Sigmoid colon (tissue), 7 donors: ENCODE measurements around the gene SKP2. TPM values are rescaled to one million over a fixed set of nuclear protein-coding genes. Genes with fewer than 3 reads are reported as not detected.

Experiments used
- DNase-seq: peaks from one replicate; pipeline ENCODE4 v3.0.0-alpha.2; 2019
- H3K27ac ChIP-seq, 4 donors: fragments of 200-600 bp; sonication (generic); one replicate each; pipeline ENCODE4 v1.5.1; 2016 to 2019; ENCODE audit warnings: mild to moderate bottlenecking in 1 of 4
- H3K27me3 ChIP-seq, 3 donors: fragments of 200-600 bp; sonication (generic); one replicate each; pipeline ENCODE4 v1.5.1; 2019; ENCODE audit warnings: mild to moderate bottlenecking in 1 of 3
- H3K36me3 ChIP-seq, 4 donors: fragments of 200-600 bp; sonication (generic); one replicate each; pipeline ENCODE4 v1.5.1; 2016 to 2019
- H3K4me1 ChIP-seq, 4 donors: fragments of 200-600 bp; sonication (generic); one replicate each; pipeline ENCODE4 v1.5.1; 2017 to 2019
- H3K4me3 ChIP-seq, 4 donors: fragments of 200-600 bp; sonication (generic); one replicate each; pipeline ENCODE4 v1.5.1; 2017 to 2019; ENCODE audit warnings: mild to moderate bottlenecking in 2 of 4, moderate library complexity in 1 of 4
- H3K9me3 ChIP-seq, 4 donors: fragments of 200-600 bp in 3 of 4; sonication (generic) in 3 of 4; one replicate each; pipeline versions ENCODE4 v1.5.1 to v1.6.1; 2013 to 2019
- EP300 ChIP-seq, 4 donors: sonication (generic); formaldehyde crosslinking; IDR thresholded peaks; one replicate each; pipeline ENCODE4 v1.6.1; 2017; ENCODE audit warnings: antibody characterized with exemption in 4 of 4
- POLR2A ChIP-seq, 2 donors: fragments of 450-650 bp; IDR thresholded peaks; one replicate each; pipeline ENCODE4 v1.6.1; 2016; ENCODE audit warnings: antibody characterized with exemption in 2 of 2, mild to moderate bottlenecking in 2 of 2, moderate library complexity in 2 of 2
- POLR2AphosphoS5 ChIP-seq, 4 donors: sonication (generic); formaldehyde crosslinking; IDR thresholded peaks; one replicate each; pipeline ENCODE4 v1.6.1; 2017; ENCODE audit warnings: antibody characterized with exemption in 4 of 4
- WGBS, 2 donors: extraction: QIAGEN DNeasy Blood & Tissue Kit; methylation state at CpG; one replicate each; pipeline ENCODE4 v1.1.7; 2013; 5-methylcytosine and 5-hydroxymethylcytosine counted together
- intact Hi-C: fragments of 100-400 bp; cut with DNase I; formaldehyde crosslinking; loops from one replicate; pipeline ENCODE4 v1.15.1; 2023
- polyA plus RNA-seq, 3 donors: library from polyadenylated mRNA; stranded (reverse); fragments of 200-250 nt; gene quantifications; one replicate each; pipeline ENCODE4 v1.2.3, GENCODE V29; 2013
- small RNA-seq, 3 donors: library from RNA; depleted of rRNA; stranded (forward); fragments of <200 nt; gene quantifications; one replicate each; pipeline ENCODE3, GENCODE V24; 2016
- total RNA-seq, 4 donors: library from RNA; depleted of rRNA; stranded (reverse); fragments of >200 nt; gene quantifications; one replicate each; pipeline ENCODE4 v1.1.0, GENCODE V29; 2016
- TF ChIP-seq, protein P1 (sequence below), 4 experiments: fragments of 450-650 bp in 3 of 4; fragments of 200-600 bp in 1 of 4; IDR thresholded peaks; one replicate each; pipeline ENCODE4 v1.5.1; 2016 to 2019; ENCODE audit warnings: antibody characterized with exemption in 4 of 4, mild to moderate bottlenecking in 3 of 4, moderate library complexity in 2 of 4
- donor health status: healthy with polysubstance abuse.
- donor health status: Bipolar disorder and iron deficiency.
- donor health status: healthy.

SKP2 gene
- total and polyA plus RNA-seq, 7 donors: 2.4 to 9.6 (median 7.0) TPM

DNA sequence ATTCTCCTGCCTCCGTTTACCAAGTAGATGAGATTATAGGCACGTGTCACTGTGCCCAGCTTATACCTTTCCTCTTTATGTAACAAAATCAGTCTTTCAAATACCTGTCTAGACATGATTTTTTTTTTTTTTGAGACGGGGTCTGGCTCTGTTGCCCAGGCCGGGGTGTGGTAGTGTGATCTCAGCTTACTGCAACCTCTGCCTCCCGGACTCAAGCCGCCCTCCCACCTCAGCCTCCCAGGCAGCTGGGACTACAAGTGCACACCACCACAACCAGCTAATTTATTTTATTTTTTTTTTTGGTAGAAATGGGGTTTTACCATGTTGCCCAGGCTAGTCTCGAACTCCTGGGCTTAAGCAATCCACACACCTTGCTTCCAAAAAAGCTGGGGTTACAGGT, 76.6 kb downstream of the SKP2 start:
- H3K27ac ChIP-seq: peak overlapping the region in 3 of 4 donors; percentile 19 to 57 (median 28)
- no peak for DNase-seq
- peaks cover 0 to 25% (median 6%) of the 10 kb centered on the region in 4 donors for H3K4me1 ChIP-seq
- TF ChIP-seq EP300 (IDR thresholded peaks at IDR 0.05) (no peak), POLR2A (IDR thresholded peaks at IDR 0.05) (no peak), POLR2AphosphoS5 (IDR thresholded peaks at IDR 0.05) (no peak)
- TF ChIP-seq, protein P1, sequence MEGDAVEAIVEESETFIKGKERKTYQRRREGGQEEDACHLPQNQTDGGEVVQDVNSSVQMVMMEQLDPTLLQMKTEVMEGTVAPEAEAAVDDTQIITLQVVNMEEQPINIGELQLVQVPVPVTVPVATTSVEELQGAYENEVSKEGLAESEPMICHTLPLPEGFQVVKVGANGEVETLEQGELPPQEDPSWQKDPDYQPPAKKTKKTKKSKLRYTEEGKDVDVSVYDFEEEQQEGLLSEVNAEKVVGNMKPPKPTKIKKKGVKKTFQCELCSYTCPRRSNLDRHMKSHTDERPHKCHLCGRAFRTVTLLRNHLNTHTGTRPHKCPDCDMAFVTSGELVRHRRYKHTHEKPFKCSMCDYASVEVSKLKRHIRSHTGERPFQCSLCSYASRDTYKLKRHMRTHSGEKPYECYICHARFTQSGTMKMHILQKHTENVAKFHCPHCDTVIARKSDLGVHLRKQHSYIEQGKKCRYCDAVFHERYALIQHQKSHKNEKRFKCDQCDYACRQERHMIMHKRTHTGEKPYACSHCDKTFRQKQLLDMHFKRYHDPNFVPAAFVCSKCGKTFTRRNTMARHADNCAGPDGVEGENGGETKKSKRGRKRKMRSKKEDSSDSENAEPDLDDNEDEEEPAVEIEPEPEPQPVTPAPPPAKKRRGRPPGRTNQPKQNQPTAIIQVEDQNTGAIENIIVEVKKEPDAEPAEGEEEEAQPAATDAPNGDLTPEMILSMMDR (IDR thresholded peaks at IDR 0.05): no peak
- 96 to 98% methylated on average over 7 of the region's 7 CpGs for WGBS, 2 donors
- intact Hi-C loops: no loop called here
- H3K4me3 ChIP-seq: no peak overlapping the region
- no peaks in the 10 kb centered on the region for H3K27me3 ChIP-seq
- H3K36me3 ChIP-seq: peaks cover 0 to 27% (median 8%) of the 10 kb centered on the region in 4 donors
- H3K9me3 ChIP-seq: no peaks in the 10 kb centered on the region

DNA sequence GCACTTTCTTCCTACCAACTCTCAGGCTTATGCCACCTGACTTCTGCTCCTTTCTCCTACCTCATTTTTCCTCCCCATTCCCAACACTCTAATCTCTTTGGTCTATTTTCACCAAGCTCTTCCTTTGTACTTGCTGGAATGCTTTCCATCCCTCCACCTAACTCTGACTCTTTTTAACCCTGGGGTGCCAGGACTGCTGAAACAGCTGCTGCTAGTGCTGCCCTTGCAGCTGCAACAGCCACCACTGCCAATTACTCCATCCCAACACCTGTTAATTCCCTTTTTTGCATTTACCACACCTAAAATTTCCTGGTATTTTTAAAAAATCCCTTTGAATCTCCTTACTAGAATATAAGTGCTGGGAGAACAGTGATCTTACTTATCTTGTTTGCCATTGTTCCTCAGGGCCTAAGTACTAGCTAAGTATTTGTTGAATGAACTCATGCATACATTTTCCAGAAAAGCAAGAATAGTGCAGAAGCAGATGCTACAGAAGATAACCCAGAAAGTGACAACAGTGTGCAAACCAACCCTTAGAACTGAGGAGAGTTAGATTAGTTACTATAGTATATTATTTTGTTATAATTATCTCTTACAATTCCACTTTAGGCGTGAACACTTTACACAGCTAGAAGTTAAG, 78.4 kb downstream of the SKP2 start:
- TF ChIP-seq EP300 (IDR thresholded peaks at IDR 0.05): no peak
- TF ChIP-seq POLR2AphosphoS5 (IDR thresholded peaks at IDR 0.05): no peak
- no peak for TF ChIP-seq POLR2A (IDR thresholded peaks at IDR 0.05)
- TF ChIP-seq, protein P1 (IDR thresholded peaks at IDR 0.05): no peak
- Histone ChIP-seq H3K4me3 (no peak overlapping the region), H3K27ac (peak overlapping the region in 2 of 4 donors; percentile 9 to 16), H3K4me1 (peaks cover 0 to 25% (median 7%) of the 10 kb centered on the region in 4 donors), H3K36me3 (peaks cover 0 to 11% (median 2%) of the 10 kb centered on the region in 4 donors), H3K27me3 (no peaks in the 10 kb centered on the region), H3K9me3 (no peaks in the 10 kb centered on the region)
- DNase-seq: no peak
- WGBS, 2 donors: 90 to 97% methylated on average over 1 of the region's 1 CpG
- intact Hi-C loops: no loop called here

GRCh38 chr5:36232533-36232932, 80.6 kb downstream of the SKP2 start:
- no peak for DNase-seq
- H3K36me3 ChIP-seq: no peaks in the 10 kb centered on the region
- no peaks in the 10 kb centered on the region for H3K27me3 ChIP-seq
- H3K4me1 ChIP-seq: peaks cover 0 to 40% (median 23%) of the 10 kb centered on the region in 4 donors
- no peaks in the 10 kb centered on the region for H3K9me3 ChIP-seq
- no peak overlapping the region for H3K4me3 ChIP-seq
- TF ChIP-seq POLR2A (IDR thresholded peaks at IDR 0.05) (no peak), POLR2AphosphoS5 (IDR thresholded peaks at IDR 0.05) (no peak), EP300 (IDR thresholded peaks at IDR 0.05) (no peak)
- TF ChIP-seq, protein P1 (IDR thresholded peaks at IDR 0.05): no peak
- H3K27ac ChIP-seq: no peak overlapping the region
- 84 to 93% methylated on average over 3 of the region's 3 CpGs for WGBS, 2 donors
- intact Hi-C loops: no loop called here

Small RNA genes within 50 kb of the gene (small RNA-seq; reads per million reads assigned to genes)
- gene MIR580: 0 to 0.11 (median 0) reads per million in 3 donors
- gene RNU6-1305P: 0 reads per million in 3 donors

Other genes starting within 250 kb of the SKP2 start
- not detected for gene CAPSL, start 213.5 kb upstream of the SKP2 start, total RNA-seq
- gene CAPSL, start 213.5 kb upstream of the SKP2 start, polyA plus RNA-seq: not detected
- gene UGT3A1, start 160.7 kb upstream of the SKP2 start, total RNA-seq: not detected
- not detected for gene UGT3A1, start 160.7 kb upstream of the SKP2 start, polyA plus RNA-seq
- under 1 TPM in 1 of 4 donors, not detected in 3; 0.68 TPM for gene UGT3A2, start 85.2 kb upstream of the SKP2 start, total RNA-seq
- gene UGT3A2, start 85.2 kb upstream of the SKP2 start, polyA plus RNA-seq: under 1 TPM in 1 of 3 donors, not detected in 2; 0.07 TPM
- 10 to 100 TPM in 3 of 4 donors, 1 to 10 TPM in 1; 9.8 to 16.1 (median 13.4) TPM for gene LMBRD2, start 224 bp upstream of the SKP2 start, total RNA-seq
- gene LMBRD2, start 224 bp upstream of the SKP2 start, polyA plus RNA-seq: 1 to 10 TPM in 2 of 3 donors, under 1 TPM in 1; 0.60 to 3.9 (median 1.2) TPM
- gene NADK2, start 89.8 kb downstream of the SKP2 start, total RNA-seq: 10 to 100 TPM; 39.6 to 57.9 (median 43.1) TPM
- 10 to 100 TPM in 1 of 3 donors, 1 to 10 TPM in 2; 7.8 to 13.4 (median 9.8) TPM for gene NADK2, start 89.8 kb downstream of the SKP2 start, polyA plus RNA-seq
- 10 to 100 TPM in 1 of 4 donors, 1 to 10 TPM in 3; 3.5 to 16.9 (median 3.7) TPM for gene RANBP3L, start 149.8 kb downstream of the SKP2 start, total RNA-seq
- under 1 TPM in 1 of 3 donors, not detected in 2; 0.28 TPM for gene RANBP3L, start 149.8 kb downstream of the SKP2 start, polyA plus RNA-seq